ENCODE data around the gene RHOU. TPM values are rescaled to one million over a fixed set of nuclear protein-coding genes. Genes with fewer than 3 reads are reported as not detected.
"Not testable (repeated sequence)": the region's sequence is repeated elsewhere in the genome, so short reads cannot be mapped to it uniquely, and the experiment has no call there.

The RHOU gene
- total RNA-seq, 4 donors from 2014 or later = 5.5 to 8.9 (median 6.1) TPM

- no peak overlapping the region for H3K4me3 ChIP-seq
- no peak for DNase-seq (ENCODE audit: low spot score in 2 of 2)
- H3K27me3 ChIP-seq = peaks cover 2% of the 10 kb centered on the region
- H3K9me3 ChIP-seq = no peaks in the 10 kb centered on the region
- WGBS = 88% methylated on average over 3 of the region's 3 CpGs
- no peaks in the 10 kb centered on the region for H3K4me1 ChIP-seq
- TF ChIP-seq EP300 (IDR thresholded peaks at IDR 0.05) (no peak), POLR2A (IDR thresholded peaks at IDR 0.05) (no peak), POLR2AphosphoS5 (IDR thresholded peaks at IDR 0.05) (no peak)
- TF ChIP-seq, protein P1, sequence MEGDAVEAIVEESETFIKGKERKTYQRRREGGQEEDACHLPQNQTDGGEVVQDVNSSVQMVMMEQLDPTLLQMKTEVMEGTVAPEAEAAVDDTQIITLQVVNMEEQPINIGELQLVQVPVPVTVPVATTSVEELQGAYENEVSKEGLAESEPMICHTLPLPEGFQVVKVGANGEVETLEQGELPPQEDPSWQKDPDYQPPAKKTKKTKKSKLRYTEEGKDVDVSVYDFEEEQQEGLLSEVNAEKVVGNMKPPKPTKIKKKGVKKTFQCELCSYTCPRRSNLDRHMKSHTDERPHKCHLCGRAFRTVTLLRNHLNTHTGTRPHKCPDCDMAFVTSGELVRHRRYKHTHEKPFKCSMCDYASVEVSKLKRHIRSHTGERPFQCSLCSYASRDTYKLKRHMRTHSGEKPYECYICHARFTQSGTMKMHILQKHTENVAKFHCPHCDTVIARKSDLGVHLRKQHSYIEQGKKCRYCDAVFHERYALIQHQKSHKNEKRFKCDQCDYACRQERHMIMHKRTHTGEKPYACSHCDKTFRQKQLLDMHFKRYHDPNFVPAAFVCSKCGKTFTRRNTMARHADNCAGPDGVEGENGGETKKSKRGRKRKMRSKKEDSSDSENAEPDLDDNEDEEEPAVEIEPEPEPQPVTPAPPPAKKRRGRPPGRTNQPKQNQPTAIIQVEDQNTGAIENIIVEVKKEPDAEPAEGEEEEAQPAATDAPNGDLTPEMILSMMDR (IDR thresholded peaks at IDR 0.05) = no peak
- H3K27ac ChIP-seq = no peak overlapping the region
- no peaks in the 10 kb centered on the region for H3K36me3 ChIP-seq
Observed at GRCh38 chr1:228766788-228767187, 31.5 kb downstream of the RHOU start.

DNA sequence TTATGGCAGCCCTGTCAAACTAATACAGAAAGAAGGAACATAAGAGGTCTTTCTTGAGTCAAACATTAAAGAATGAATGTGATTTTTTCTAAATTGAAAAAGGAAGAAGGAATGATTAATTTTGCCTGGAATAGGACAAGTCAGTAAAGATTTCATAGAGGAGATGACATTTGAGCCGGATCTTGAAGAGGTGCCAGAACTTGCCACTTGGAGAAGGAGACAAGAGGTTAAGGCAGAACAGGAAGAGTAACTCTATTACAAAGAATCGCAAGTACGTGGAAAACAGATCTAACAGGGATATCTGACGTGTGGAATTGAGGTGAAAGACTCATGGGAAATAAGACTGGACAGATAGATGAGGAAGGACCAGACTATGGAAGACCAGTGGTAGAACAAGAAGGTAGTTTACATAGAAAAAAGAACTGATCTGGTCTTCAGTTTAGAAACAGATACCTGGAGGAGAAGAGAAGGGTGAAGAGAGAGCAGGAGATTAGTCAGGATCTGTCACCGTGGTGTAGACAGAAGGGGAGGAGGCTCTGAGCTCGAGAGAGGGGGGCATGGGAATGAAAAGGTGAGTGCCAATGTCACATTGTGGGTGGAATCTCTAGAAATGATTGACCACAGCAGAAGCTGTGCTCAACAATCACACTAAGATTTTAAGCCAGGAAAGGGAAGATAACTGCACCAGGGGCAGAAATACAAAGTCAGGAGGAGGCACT is 32.5 kb downstream of the RHOU start:
- Histone ChIP-seq H3K9me3 (no peaks in the 10 kb centered on the region), H3K4me3 (no peak overlapping the region), H3K27ac (no peak overlapping the region), H3K4me1 (no peaks in the 10 kb centered on the region), H3K36me3 (no peaks in the 10 kb centered on the region), H3K27me3 (peaks cover 2% of the 10 kb centered on the region)
- 49% methylated on average over 6 of the region's 6 CpGs for WGBS
- DNase-seq (ENCODE audit: low spot score in 2 of 2) = no peak
- TF ChIP-seq EP300 (IDR thresholded peaks at IDR 0.05) (no peak), POLR2AphosphoS5 (IDR thresholded peaks at IDR 0.05) (no peak), POLR2A (IDR thresholded peaks at IDR 0.05) (no peak)
- TF ChIP-seq, protein P1 (IDR thresholded peaks at IDR 0.05) = no peak

DNA sequence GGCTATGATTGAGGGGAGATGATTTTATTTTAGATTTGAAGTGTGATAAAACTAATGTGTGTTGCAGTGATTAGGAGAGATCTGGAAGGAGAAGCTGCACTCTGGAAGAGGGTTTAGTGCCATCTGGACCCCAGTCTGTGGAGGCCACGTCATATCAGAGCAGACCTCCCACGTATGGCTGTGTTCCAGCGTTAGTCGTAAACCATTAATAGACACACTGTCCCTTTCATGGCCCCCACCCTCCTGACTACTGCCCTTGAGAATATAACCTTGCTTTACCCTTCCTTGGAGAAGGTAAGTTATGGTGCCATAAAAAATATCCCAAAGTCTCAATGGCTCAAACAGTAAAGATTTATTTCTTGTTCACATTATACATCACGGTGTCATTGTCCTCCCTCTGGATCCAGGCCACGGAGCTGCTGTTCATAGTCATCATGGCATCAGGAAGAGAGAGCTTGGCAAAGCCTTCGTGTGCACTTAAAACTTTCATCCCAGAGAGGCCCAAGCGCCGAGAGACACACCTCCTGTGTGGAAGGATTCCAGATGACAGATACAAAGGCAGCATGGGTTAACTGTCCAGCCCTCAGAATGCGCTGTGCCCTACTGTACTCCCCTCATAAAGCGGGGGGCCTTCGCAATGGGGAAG is 33.2 kb downstream of the RHOU start:
- no peaks in the 10 kb centered on the region for H3K4me1 ChIP-seq
- H3K27ac ChIP-seq = no peak overlapping the region
- DNase-seq (ENCODE audit: low spot score in 2 of 2) = no peak
- H3K36me3 ChIP-seq = no peaks in the 10 kb centered on the region
- H3K27me3 ChIP-seq = peaks cover 2% of the 10 kb centered on the region
- 74% methylated on average over 12 of the region's 12 CpGs for WGBS
- no peak for TF ChIP-seq POLR2AphosphoS5 (IDR thresholded peaks at IDR 0.05)
- no peak for TF ChIP-seq EP300 (IDR thresholded peaks at IDR 0.05)
- TF ChIP-seq, protein P1 (IDR thresholded peaks at IDR 0.05) = no peak
- no peak for TF ChIP-seq POLR2A (IDR thresholded peaks at IDR 0.05)
- no peak overlapping the region for H3K4me3 ChIP-seq
- no peaks in the 10 kb centered on the region for H3K9me3 ChIP-seq

DNA sequence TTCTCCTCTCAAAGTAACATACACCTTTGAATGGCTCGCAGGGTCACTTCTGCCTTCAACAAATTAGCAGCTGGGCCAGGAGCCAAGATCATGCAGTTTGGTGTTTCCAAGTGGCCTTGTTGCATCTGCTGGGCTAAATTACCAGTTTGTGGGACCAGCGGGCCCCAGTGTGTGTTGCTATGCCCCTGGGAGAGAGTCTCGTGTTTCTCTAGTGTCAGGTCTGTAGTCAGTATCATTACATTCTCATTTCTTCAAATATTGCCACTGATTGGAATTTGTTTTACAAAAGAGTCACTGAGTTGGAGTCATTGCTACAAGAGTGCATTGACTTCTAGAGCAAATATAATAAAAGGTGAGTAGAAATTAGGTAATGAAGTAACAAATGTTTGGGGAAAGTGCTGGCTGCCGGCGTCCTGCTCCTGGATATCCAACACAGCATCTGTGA is 35.5 kb downstream of the RHOU start:
- Histone ChIP-seq H3K4me1 (no peaks in the 10 kb centered on the region), H3K27ac (no peak overlapping the region), H3K4me3 (no peak overlapping the region), H3K27me3 (peaks cover 2% of the 10 kb centered on the region), H3K9me3 (no peaks in the 10 kb centered on the region), H3K36me3 (no peaks in the 10 kb centered on the region)
- TF ChIP-seq EP300 (IDR thresholded peaks at IDR 0.05) (no peak), POLR2A (IDR thresholded peaks at IDR 0.05) (no peak), POLR2AphosphoS5 (IDR thresholded peaks at IDR 0.05) (no peak)
- 86% methylated on average over 5 of the region's 5 CpGs for WGBS
- no peak for DNase-seq (ENCODE audit: low spot score in 2 of 2)

GRCh38 chr1:228772516-228773212 is 37.4 kb downstream of the RHOU start:
- H3K27me3 ChIP-seq = peaks cover 2% of the 10 kb centered on the region
- H3K9me3 ChIP-seq = no peaks in the 10 kb centered on the region
- TF ChIP-seq EP300 (IDR thresholded peaks at IDR 0.05) = no peak
- TF ChIP-seq, protein P1 (IDR thresholded peaks at IDR 0.05) = no peak
- TF ChIP-seq POLR2AphosphoS5 (IDR thresholded peaks at IDR 0.05) = no peak
- no peak for TF ChIP-seq POLR2A (IDR thresholded peaks at IDR 0.05)
- H3K4me1 ChIP-seq = peaks cover 5% of the 10 kb centered on the region
- no peak overlapping the region for H3K4me3 ChIP-seq
- no peak for DNase-seq (ENCODE audit: low spot score in 2 of 2)
- H3K27ac ChIP-seq = no peak overlapping the region
- H3K36me3 ChIP-seq = no peaks in the 10 kb centered on the region
- 80% methylated on average over 4 of the region's 4 CpGs for WGBS

- not testable (repeated sequence) for H3K27me3 ChIP-seq; H3K9me3 ChIP-seq; H3K36me3 ChIP-seq; H3K27ac ChIP-seq; DNase-seq (ENCODE audit: low spot score in 2 of 2); H3K4me1 ChIP-seq; H3K4me3 ChIP-seq
- 98% methylated on average over 9 of the region's 9 CpGs for WGBS
Observed at GRCh38 chr1:228775946-228776345, 40.7 kb downstream of the RHOU start.
